GM12878 (cell line): ENCODE results near the gene FGF14. TPM values are rescaled to one million over a fixed set of nuclear protein-coding genes. Genes with fewer than 3 reads are reported as not detected.

Source experiments
- GATAD2B ChIP-seq: fragments of 450-650 bp; conservative IDR thresholded peaks from 2 replicates; pipeline ENCODE4 v1.6.1; 2017; ENCODE audit warnings: low read depth, mild to moderate bottlenecking, moderate library complexity
- JUND ChIP-seq: IDR thresholded peaks from 2 replicates; pipeline ENCODE4 v1.6.1; 2012; ENCODE audit warnings: low read depth, mild to moderate bottlenecking, low read length, improper control_type of control experiment, moderate library complexity
- KDM1A ChIP-seq: fragments of 200-600 bp; sonication (generic); IDR thresholded peaks from 2 replicates; pipeline ENCODE4 v1.6.1; 2016; ENCODE audit warnings: borderline replicate concordance
- MAX ChIP-seq: IDR thresholded peaks from 2 replicates; pipeline ENCODE4 v1.6.1; 2012; ENCODE audit warnings: low read depth, low read length, improper control_type of control experiment
- PML ChIP-seq: IDR thresholded peaks from 2 replicates; pipeline ENCODE4 v1.6.1; 2012; ENCODE audit warnings: low read length, inconsistent platforms
- SRF ChIP-seq, 2 experiments: IDR thresholded peaks; 2 replicates each; pipeline ENCODE4 v1.6.1; 2011; ENCODE audit warnings: low read depth in 2 of 2, low read length in 2 of 2, mild to moderate bottlenecking in 1 of 2, moderate library complexity in 1 of 2
- polyA plus RNA-seq, 11 experiments: library from polyadenylated mRNA; depleted of rRNA in 4 of 11; unstranded in 6 of 11; stranded (reverse) in 5 of 11; fragments of >200 nt; fragmentation: Nextera tagmentation in 4 of 11; fragmentation: Illumina TruSeq in 1 of 11; extraction: Ambion mirVana in 4 of 11; extraction: Trizol in 1 of 11; gene quantifications; 1 replicate in 1 of 11; 2 replicates in 10 of 11; pipeline versions ENCODE4 v1.2.1 to v1.2.3, GENCODE V29; 2011 to 2016; ENCODE audit warnings: inconsistent platforms in 2 of 11, missing spikeins in 2 of 11, low read depth in 1 of 11
- total RNA-seq, 4 experiments: library from RNA; depleted of rRNA in 3 of 4; stranded (reverse); fragments of >200 nt in 3 of 4; fragmentation: Illumina TruSeq in 1 of 4; extraction: Trizol in 1 of 4; gene quantifications; 2 replicates each; pipeline versions ENCODE4 v1.2.1 to v1.2.3, GENCODE V29; 2013 to 2021
- TF ChIP-seq, protein P1 (sequence below): fragments of 450-650 bp; formaldehyde crosslinking; IDR thresholded peaks from 2 replicates; pipeline ENCODE4 v1.4.0; 2022; ENCODE audit warnings: mild to moderate bottlenecking, moderate library complexity
- TF ChIP-seq, protein P2 (sequence below): IDR thresholded peaks from 2 replicates; pipeline ENCODE4 v1.6.1; 2011; ENCODE audit warnings: borderline replicate concordance, low read depth, mild to moderate bottlenecking, moderate library complexity, mixed read lengths, low read length; ENCODE audit not compliant: insufficient read depth; ENCODE audit errors: extremely low read length

Gene FGF14
- total and polyA plus RNA-seq, 10 of the 15 experiments (the other 5 are each of a cell fraction or from before 2014, with no cell fraction given) = under 0.01 to 0.44 (median 0.04) TPM

- TF ChIP-seq KDM1A = no peak
- no peak for TF ChIP-seq GATAD2B
- no peak for TF ChIP-seq SRF (IDR thresholded peaks at IDR 0.05; ENCODE audit: low read depth in 2 of 2, low read length in 2 of 2)
- TF ChIP-seq, protein P1, sequence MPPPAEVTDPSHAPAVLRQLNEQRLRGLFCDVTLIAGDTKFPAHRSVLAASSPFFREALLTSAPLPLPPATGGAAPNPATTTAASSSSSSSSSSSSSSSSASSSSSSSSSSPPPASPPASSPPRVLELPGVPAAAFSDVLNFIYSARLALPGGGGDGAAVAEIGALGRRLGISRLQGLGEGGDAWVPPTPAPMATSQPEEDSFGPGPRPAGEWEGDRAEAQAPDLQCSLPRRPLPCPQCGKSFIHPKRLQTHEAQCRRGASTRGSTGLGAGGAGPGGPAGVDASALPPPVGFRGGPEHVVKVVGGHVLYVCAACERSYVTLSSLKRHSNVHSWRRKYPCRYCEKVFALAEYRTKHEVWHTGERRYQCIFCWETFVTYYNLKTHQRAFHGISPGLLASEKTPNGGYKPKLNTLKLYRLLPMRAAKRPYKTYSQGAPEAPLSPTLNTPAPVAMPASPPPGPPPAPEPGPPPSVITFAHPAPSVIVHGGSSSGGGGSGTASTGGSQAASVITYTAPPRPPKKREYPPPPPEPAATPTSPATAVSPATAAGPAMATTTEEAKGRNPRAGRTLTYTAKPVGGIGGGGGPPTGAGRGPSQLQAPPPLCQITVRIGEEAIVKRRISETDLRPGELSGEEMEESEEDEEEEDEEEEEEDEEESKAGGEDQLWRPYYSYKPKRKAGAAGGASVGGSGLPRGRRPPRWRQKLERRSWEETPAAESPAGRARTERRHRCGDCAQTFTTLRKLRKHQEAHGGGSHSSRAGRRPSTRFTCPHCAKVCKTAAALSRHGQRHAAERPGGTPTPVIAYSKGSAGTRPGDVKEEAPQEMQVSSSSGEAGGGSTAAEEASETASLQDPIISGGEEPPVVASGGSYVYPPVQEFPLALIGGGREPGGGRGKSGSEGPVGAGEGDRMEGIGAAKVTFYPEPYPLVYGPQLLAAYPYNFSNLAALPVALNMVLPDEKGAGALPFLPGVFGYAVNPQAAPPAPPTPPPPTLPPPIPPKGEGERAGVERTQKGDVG (CRISPR knock-in tag) = no peak
- TF ChIP-seq, protein P2, sequence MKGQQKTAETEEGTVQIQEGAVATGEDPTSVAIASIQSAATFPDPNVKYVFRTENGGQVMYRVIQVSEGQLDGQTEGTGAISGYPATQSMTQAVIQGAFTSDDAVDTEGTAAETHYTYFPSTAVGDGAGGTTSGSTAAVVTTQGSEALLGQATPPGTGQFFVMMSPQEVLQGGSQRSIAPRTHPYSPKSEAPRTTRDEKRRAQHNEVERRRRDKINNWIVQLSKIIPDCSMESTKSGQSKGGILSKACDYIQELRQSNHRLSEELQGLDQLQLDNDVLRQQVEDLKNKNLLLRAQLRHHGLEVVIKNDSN = no peak
- no peak for TF ChIP-seq JUND
- TF ChIP-seq MAX = no peak
- TF ChIP-seq PML = no peak
Observed at GRCh38 chr13:101869553-101869952, 532.3 kb downstream of the FGF14 start (continued).
